Immature natural killer cell (primary cell): Measurements from ENCODE around the gene MED13. TPM values are rescaled to one million over a fixed set of nuclear protein-coding genes. Genes with fewer than 3 reads are reported as not detected.
"Not testable (repeated sequence)": the region's sequence is repeated elsewhere in the genome, so short reads cannot be mapped to it uniquely, and the experiment has no call there.

ENCODE experiments used
- DNase-seq, 3 donors: peaks; one replicate each; pipeline ENCODE4 v3.0.0; 2022; ENCODE audit warnings: mixed read lengths in 1 of 3
- H3K27ac Mint-ChIP-seq, 6 donors: one replicate each; pipeline ENCODE4 v1.8.0; 2020; ENCODE audit warnings: mixed read lengths in 6 of 6, mild to moderate bottlenecking in 5 of 6, inconsistent platforms in 4 of 6, moderate library complexity in 3 of 6
- H3K27me3 Mint-ChIP-seq, 3 donors: one replicate each; pipeline ENCODE4 v1.8.0; 2020 to 2021; ENCODE audit warnings: low read depth in 3 of 3, mild to moderate bottlenecking in 3 of 3, mixed read lengths in 3 of 3, moderate library complexity in 3 of 3, inconsistent platforms in 1 of 3
- H3K36me3 Mint-ChIP-seq, 3 donors: one replicate each; pipeline ENCODE4 v1.8.0; 2020; ENCODE audit warnings: mixed read lengths in 3 of 3, inconsistent platforms in 2 of 3, mild to moderate bottlenecking in 2 of 3
- H3K4me1 Mint-ChIP-seq, 2 donors: one replicate each; pipeline ENCODE4 v1.8.0; 2020; ENCODE audit warnings: inconsistent platforms in 2 of 2, mild to moderate bottlenecking in 2 of 2, mixed read lengths in 2 of 2, moderate library complexity in 1 of 2
- H3K4me3 Mint-ChIP-seq, 5 donors: one replicate each; pipeline ENCODE4 v1.8.0; 2020; ENCODE audit warnings: mild to moderate bottlenecking in 5 of 5, mixed read lengths in 5 of 5, inconsistent platforms in 3 of 5, moderate library complexity in 3 of 5
- H3K9me3 Mint-ChIP-seq, 6 donors: one replicate each; pipeline ENCODE4 v1.8.0; 2020; ENCODE audit warnings: mild to moderate bottlenecking in 6 of 6, mixed read lengths in 6 of 6, inconsistent platforms in 4 of 6, moderate library complexity in 3 of 6
- polyA plus RNA-seq, 3 donors: library from polyadenylated mRNA; unstranded; fragments of 300-500 nt; fragmentation: Illumina TruSeq; gene quantifications; one replicate each; pipeline ENCODE4 v1.2.3, GENCODE V29; 2021

The MED13 gene
- polyA plus RNA-seq, 3 donors from 2014 or later: 0.30 to 5.1 (median 4.5) TPM

DNA sequence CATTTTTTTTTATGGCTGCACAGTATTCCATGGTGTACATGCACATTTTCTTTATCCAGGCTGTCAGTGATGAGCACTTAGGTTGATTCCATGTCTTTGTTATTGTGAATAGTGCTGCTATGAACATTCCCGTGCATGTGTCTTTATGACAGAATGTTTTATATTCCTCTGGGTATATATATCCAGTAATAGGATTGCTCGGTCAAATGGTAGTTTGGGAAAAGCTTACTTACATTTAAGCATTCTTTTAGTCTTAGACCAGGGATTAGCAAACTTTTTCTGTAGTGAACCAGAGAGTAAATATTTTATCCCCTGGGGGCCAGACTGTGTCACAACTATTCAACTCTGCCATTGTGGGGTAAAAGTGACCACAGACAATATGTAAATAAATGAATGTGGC, 40.2 kb downstream of the MED13 start:
- Mint-ChIP-seq H3K9me3 (no peaks in the 10 kb centered on the region), H3K4me1 (peaks cover 16 to 27% of the 10 kb centered on the region in 2 donors), H3K27me3 (no peaks in the 10 kb centered on the region), H3K36me3 (peaks cover 8 to 41% (median 20%) of the 10 kb centered on the region in 3 donors), H3K4me3 (no peak overlapping the region), H3K27ac (peak overlapping the region in 1 of 6 donors; percentile 5)
- no peak for DNase-seq

GRCh38 chr17:62017912-62018311, 47.2 kb downstream of the MED13 start:
- Mint-ChIP-seq H3K36me3 (peaks cover 4 to 23% (median 7%) of the 10 kb centered on the region in 3 donors), H3K4me1 (peaks cover 2 to 25% of the 10 kb centered on the region in 2 donors), H3K27ac (peak overlapping the region in 1 of 6 donors; percentile 22), H3K9me3 (no peaks in the 10 kb centered on the region), H3K27me3 (no peaks in the 10 kb centered on the region), H3K4me3 (no peak overlapping the region)
- no peak for DNase-seq

DNA sequence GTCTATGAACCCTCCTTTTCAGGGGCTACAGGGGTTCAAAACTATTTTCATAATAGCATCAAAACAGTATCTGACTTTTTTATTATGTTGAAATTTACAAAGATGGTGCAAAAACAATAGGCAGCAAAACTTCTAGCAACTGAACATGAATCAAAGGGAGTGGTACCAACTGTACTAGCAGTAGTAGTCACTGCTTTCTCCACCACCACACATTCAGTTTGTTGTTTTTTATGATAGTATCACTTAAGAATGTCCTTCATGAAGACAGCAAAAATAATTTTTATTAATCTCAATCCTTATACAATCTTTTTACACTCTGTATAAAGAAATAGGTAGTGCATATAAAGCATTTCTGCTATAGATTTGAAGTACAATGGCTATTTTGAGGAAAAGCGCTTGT, 47.6 kb downstream of the MED13 start:
- Mint-ChIP-seq H3K36me3 (peaks cover 4 to 19% (median 7%) of the 10 kb centered on the region in 3 donors), H3K4me1 (peaks cover 4 to 25% of the 10 kb centered on the region in 2 donors), H3K27ac (peak overlapping the region in 1 of 6 donors; percentile 22), H3K9me3 (no peaks in the 10 kb centered on the region), H3K27me3 (no peaks in the 10 kb centered on the region), H3K4me3 (no peak overlapping the region)
- DNase-seq: no peak

DNA sequence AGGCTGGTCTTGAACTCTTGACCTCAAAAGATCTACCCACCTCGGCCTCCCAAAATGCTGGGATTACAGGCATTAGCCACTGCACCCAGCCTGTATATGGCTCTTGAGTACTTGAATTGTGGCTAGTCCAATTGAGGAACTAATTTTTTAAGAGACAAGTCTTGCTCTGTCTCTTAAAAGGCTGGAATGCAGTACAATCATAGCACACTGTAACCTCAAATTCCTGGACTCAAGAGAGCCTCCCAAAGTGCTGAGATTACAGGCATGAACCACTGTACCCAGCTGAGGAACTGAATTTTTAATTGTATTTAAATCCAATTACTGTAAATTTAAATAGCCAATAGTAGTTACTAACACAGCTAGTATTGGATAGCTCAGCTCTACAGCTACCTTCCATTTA, 50.6 kb downstream of the MED13 start:
- Mint-ChIP-seq H3K9me3 (no peaks in the 10 kb centered on the region), H3K4me3 (no peak overlapping the region), H3K27ac (peak overlapping the region in 1 of 6 donors; percentile 4), H3K4me1 (peaks cover 4 to 32% of the 10 kb centered on the region in 2 donors), H3K27me3 (no peaks in the 10 kb centered on the region), H3K36me3 (peaks cover 9 to 20% (median 12%) of the 10 kb centered on the region in 3 donors)
- DNase-seq: no peak

DNA sequence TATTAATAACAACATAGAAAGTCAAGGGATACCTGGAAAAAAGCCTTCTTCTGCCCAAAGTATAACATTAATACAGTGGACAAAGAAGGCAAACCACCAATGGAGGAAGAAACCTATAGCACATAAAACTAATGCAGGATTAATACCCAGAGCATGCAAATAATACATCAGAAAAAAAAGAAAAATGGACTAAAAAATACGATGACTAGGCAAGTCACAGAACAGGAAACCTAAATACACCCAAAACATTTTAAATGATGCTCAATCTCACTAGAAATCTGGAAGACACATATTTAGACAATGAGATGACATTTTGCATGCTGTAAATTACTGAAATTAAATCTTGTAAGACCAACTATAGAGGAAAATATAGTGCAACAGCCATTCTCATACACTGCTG, 55.9 kb downstream of the MED13 start:
- H3K27me3 Mint-ChIP-seq: peaks cover 0 to 1% (median 0%) of the 10 kb centered on the region in 3 donors
- peaks cover 15 to 32% of the 10 kb centered on the region in 2 donors for H3K4me1 Mint-ChIP-seq
- H3K4me3 Mint-ChIP-seq: no peak overlapping the region
- peaks cover 8 to 25% (median 18%) of the 10 kb centered on the region in 3 donors for H3K36me3 Mint-ChIP-seq
- no peaks in the 10 kb centered on the region for H3K9me3 Mint-ChIP-seq
- no peak for DNase-seq
- peak overlapping the region in 4 of 6 donors; percentile 14 to 66 (median 58) for H3K27ac Mint-ChIP-seq

- H3K9me3 Mint-ChIP-seq: no peaks in the 10 kb centered on the region
- DNase-seq: no peak
- peaks cover 18 to 35% of the 10 kb centered on the region in 2 donors for H3K4me1 Mint-ChIP-seq
- peaks cover 8 to 21% (median 19%) of the 10 kb centered on the region in 3 donors for H3K36me3 Mint-ChIP-seq
- peaks cover 0 to 3% (median 0%) of the 10 kb centered on the region in 3 donors for H3K27me3 Mint-ChIP-seq
- no peak overlapping the region for H3K4me3 Mint-ChIP-seq
- peak overlapping the region in 2 of 6 donors; percentile 51 to 72 for H3K27ac Mint-ChIP-seq
Observed at GRCh38 chr17:62008294-62008693, 56.8 kb downstream of the MED13 start.

- Mint-ChIP-seq H3K9me3 (no peaks in the 10 kb centered on the region), H3K4me1 (peaks cover 29 to 43% of the 10 kb centered on the region in 2 donors), H3K27ac (peak overlapping the region in 2 of 6 donors; percentile 37 to 53), H3K36me3 (peaks cover 3 to 12% (median 10%) of the 10 kb centered on the region in 3 donors), H3K27me3 (peaks cover 0 to 3% (median 0%) of the 10 kb centered on the region in 3 donors), H3K4me3 (no peak overlapping the region)
- no peak for DNase-seq
Observed at GRCh38 chr17:62004388-62004787, 60.7 kb downstream of the MED13 start.

GRCh38 chr17:62003141-62003540, 61.9 kb downstream of the MED13 start:
- H3K27ac Mint-ChIP-seq, H3K9me3 Mint-ChIP-seq, H3K4me3 Mint-ChIP-seq, H3K36me3 Mint-ChIP-seq, H3K27me3 Mint-ChIP-seq, DNase-seq: not testable (repeated sequence)
- peaks cover 31 to 36% of the 10 kb centered on the region in 2 donors for H3K4me1 Mint-ChIP-seq

- Mint-ChIP-seq H3K27me3 (peaks cover 0 to 3% (median 0%) of the 10 kb centered on the region in 3 donors), H3K4me1 (peaks cover 27 to 49% of the 10 kb centered on the region in 2 donors), H3K4me3 (no peak overlapping the region), H3K9me3 (no peaks in the 10 kb centered on the region), H3K36me3 (peaks cover 3 to 5% (median 5%) of the 10 kb centered on the region in 3 donors), H3K27ac (peak overlapping the region in 1 of 6 donors; percentile 23)
- no peak for DNase-seq
Observed at GRCh38 chr17:62001105-62001504, 64.0 kb downstream of the MED13 start.

GRCh38 chr17:62000186-62000585, 64.9 kb downstream of the MED13 start:
- H3K4me3 Mint-ChIP-seq: no peak overlapping the region
- peaks cover 3 to 5% (median 5%) of the 10 kb centered on the region in 3 donors for H3K36me3 Mint-ChIP-seq
- H3K9me3 Mint-ChIP-seq: no peaks in the 10 kb centered on the region
- peaks cover 23 to 49% of the 10 kb centered on the region in 2 donors for H3K4me1 Mint-ChIP-seq
- H3K27ac Mint-ChIP-seq: peak overlapping the region in 2 of 6 donors; percentile 14 to 68
- no peak for DNase-seq
- peaks cover 0 to 2% (median 0%) of the 10 kb centered on the region in 3 donors for H3K27me3 Mint-ChIP-seq

GRCh38 chr17:61998534-61998933, 66.5 kb downstream of the MED13 start:
- H3K36me3 Mint-ChIP-seq, H3K4me3 Mint-ChIP-seq, H3K9me3 Mint-ChIP-seq, DNase-seq, H3K27me3 Mint-ChIP-seq, H3K27ac Mint-ChIP-seq: not testable (repeated sequence)
- H3K4me1 Mint-ChIP-seq: peaks cover 18 to 36% of the 10 kb centered on the region in 2 donors

DNA sequence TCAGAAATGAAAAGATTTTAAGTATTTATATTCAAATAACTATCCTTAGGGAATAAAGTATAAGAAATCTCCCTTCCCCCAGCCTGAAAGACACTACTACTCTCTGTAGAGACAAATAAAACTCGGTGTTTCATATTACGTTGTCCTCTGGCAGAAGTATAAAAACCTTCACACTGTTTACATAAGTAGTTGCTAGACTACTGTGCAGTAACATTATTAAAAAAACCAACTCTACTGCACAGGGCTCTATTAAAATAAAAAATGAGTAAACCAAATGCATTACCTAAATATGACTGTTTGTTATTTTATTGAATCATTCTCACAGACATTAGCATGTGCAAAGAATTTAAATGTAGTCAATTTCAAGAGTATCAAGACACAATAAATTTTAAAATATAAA, 67.4 kb downstream of the MED13 start:
- H3K27me3 Mint-ChIP-seq: no peaks in the 10 kb centered on the region
- no peaks in the 10 kb centered on the region for H3K36me3 Mint-ChIP-seq
- H3K27ac Mint-ChIP-seq: peak overlapping the region in 1 of 6 donors; percentile 6
- H3K4me3 Mint-ChIP-seq: no peak overlapping the region
- no peak for DNase-seq
- H3K4me1 Mint-ChIP-seq: peaks cover 21 to 35% of the 10 kb centered on the region in 2 donors
- H3K9me3 Mint-ChIP-seq: no peaks in the 10 kb centered on the region

GRCh38 chr17:61996916-61997605, 68.0 kb downstream of the MED13 start:
- Mint-ChIP-seq H3K4me3 (no peak overlapping the region), H3K27ac (no peak overlapping the region), H3K36me3 (no peaks in the 10 kb centered on the region), H3K9me3 (no peaks in the 10 kb centered on the region), H3K27me3 (peaks cover 0 to under 1% (median 0%) of the 10 kb centered on the region in 3 donors), H3K4me1 (peaks cover 21 to 35% of the 10 kb centered on the region in 2 donors)
- no peak for DNase-seq

- H3K4me1 Mint-ChIP-seq: peaks cover 3 to 15% of the 10 kb centered on the region in 2 donors
- H3K9me3 Mint-ChIP-seq: no peaks in the 10 kb centered on the region
- no peak for DNase-seq
- H3K27me3 Mint-ChIP-seq: peaks cover 0 to 1% (median 0%) of the 10 kb centered on the region in 3 donors
- no peak overlapping the region for H3K27ac Mint-ChIP-seq
- no peak overlapping the region for H3K4me3 Mint-ChIP-seq
- H3K36me3 Mint-ChIP-seq: peaks cover 7 to 14% (median 10%) of the 10 kb centered on the region in 3 donors
Observed at GRCh38 chr17:61989509-61989908, 75.6 kb downstream of the MED13 start.
